ENCODE data around the gene OTOP1. TPM values are rescaled to one million over a fixed set of nuclear protein-coding genes. Genes with fewer than 3 reads are reported as not detected.
"Not testable (repeated sequence)": the region's sequence is repeated elsewhere in the genome, so short reads cannot be mapped to it uniquely, and the experiment has no call there.

Gene OTOP1
- total RNA-seq, 1 donor: under 0.01 TPM

GRCh38 chr4:4165701-4166392 is 60.9 kb downstream of the OTOP1 start:
- DNase-seq (ENCODE audit: low read depth in 2 of 3, low spot score in 2 of 3): not testable (repeated sequence)

GRCh38 chr4:4164532-4165173 is 62.1 kb downstream of the OTOP1 start:
- DNase-seq (ENCODE audit: low read depth in 2 of 3, low spot score in 2 of 3): not testable (repeated sequence)

GRCh38 chr4:4162186-4162585 is 64.5 kb downstream of the OTOP1 start:
- not testable (repeated sequence) for DNase-seq (ENCODE audit: low read depth in 2 of 3, low spot score in 2 of 3)

GRCh38 chr4:4160956-4161665 is 65.6 kb downstream of the OTOP1 start:
- not testable (repeated sequence) for DNase-seq (ENCODE audit: low read depth in 2 of 3, low spot score in 2 of 3)

- peak; percentile 6 to 46 (median 41) for DNase-seq (ENCODE audit: low read depth in 2 of 3, low spot score in 2 of 3)
Measured at GRCh38 chr4:4145622-4146021, 81.1 kb downstream of the OTOP1 start.

GRCh38 chr4:4143376-4143775 is 83.4 kb downstream of the OTOP1 start:
- DNase-seq (ENCODE audit: low read depth in 2 of 3, low spot score in 2 of 3): not testable (repeated sequence)

- not testable (repeated sequence) for DNase-seq (ENCODE audit: low read depth in 2 of 3, low spot score in 2 of 3)
Measured at GRCh38 chr4:4142679-4143078, 84.0 kb downstream of the OTOP1 start.

GRCh38 chr4:4141186-4141585 is 85.5 kb downstream of the OTOP1 start:
- not testable (repeated sequence) for DNase-seq (ENCODE audit: low read depth in 2 of 3, low spot score in 2 of 3)

Other genes with a start within 250 kb of the OTOP1 start
- 13.7 TPM for gene TMEM128, start 21.3 kb upstream of the OTOP1 start, total RNA-seq
- 3.5 TPM for gene LYAR, start 63.2 kb upstream of the OTOP1 start, total RNA-seq
- 4.8 TPM for gene ZBTB49, start 63.3 kb upstream of the OTOP1 start, total RNA-seq
- not detected for gene NSG1, start 160.2 kb upstream of the OTOP1 start, total RNA-seq